ENCODE measurements around the gene RAMP3.

The RAMP3 gene

GRCh38 chr7:45199506-45199905 lies 41.9 kb downstream of the RAMP3 start:
- TF ChIP-seq REST (IDR thresholded peaks at IDR 0.05; ENCODE audit: insufficient read depth in 1 of 2, low read depth in 2 of 2, low read length in 2 of 2) (no peak), TAF1 (IDR thresholded peaks at IDR 0.05; ENCODE audit: borderline replicate concordance, insufficient read depth, low read length) (no peak), SIN3A (IDR thresholded peaks at IDR 0.05; ENCODE audit: borderline replicate concordance, insufficient read depth, low read length) (no peak), FOXP2 (optimal IDR thresholded peaks at IDR 0.05; ENCODE audit: borderline replicate concordance, extremely low read depth, extremely low read length, insufficient read depth) (no peak), POLR2AphosphoS5 (IDR thresholded peaks at IDR 0.05; ENCODE audit: low read depth, low read length) (no peak)

- TF ChIP-seq REST (IDR thresholded peaks at IDR 0.05; ENCODE audit: insufficient read depth in 1 of 2, low read depth in 2 of 2, low read length in 2 of 2) = no peak
- TF ChIP-seq POLR2AphosphoS5 (IDR thresholded peaks at IDR 0.05; ENCODE audit: low read depth, low read length) = no peak
- TF ChIP-seq FOXP2 (optimal IDR thresholded peaks at IDR 0.05; ENCODE audit: borderline replicate concordance, extremely low read depth, extremely low read length, insufficient read depth) = no peak
- TF ChIP-seq SIN3A (IDR thresholded peaks at IDR 0.05; ENCODE audit: borderline replicate concordance, insufficient read depth, low read length) = no peak
- no peak for TF ChIP-seq TAF1 (IDR thresholded peaks at IDR 0.05; ENCODE audit: borderline replicate concordance, insufficient read depth, low read length)
These were observed 45.0 kb downstream of the RAMP3 start for GRCh38 chr7:45202625-45203024.

- TF ChIP-seq POLR2AphosphoS5 (IDR thresholded peaks at IDR 0.05; ENCODE audit: low read depth, low read length) (no peak), FOXP2 (optimal IDR thresholded peaks at IDR 0.05; ENCODE audit: borderline replicate concordance, extremely low read depth, extremely low read length, insufficient read depth) (no peak), TAF1 (IDR thresholded peaks at IDR 0.05; ENCODE audit: borderline replicate concordance, insufficient read depth, low read length) (no peak), REST (IDR thresholded peaks at IDR 0.05; ENCODE audit: insufficient read depth in 1 of 2, low read depth in 2 of 2, low read length in 2 of 2) (no peak), SIN3A (IDR thresholded peaks at IDR 0.05; ENCODE audit: borderline replicate concordance, insufficient read depth, low read length) (no peak)
These were observed 45.4 kb downstream of the RAMP3 start for GRCh38 chr7:45203036-45203435.

GRCh38 chr7:45203459-45203858 lies 45.9 kb downstream of the RAMP3 start:
- no peak for TF ChIP-seq FOXP2 (optimal IDR thresholded peaks at IDR 0.05; ENCODE audit: borderline replicate concordance, extremely low read depth, extremely low read length, insufficient read depth)
- no peak for TF ChIP-seq REST (IDR thresholded peaks at IDR 0.05; ENCODE audit: insufficient read depth in 1 of 2, low read depth in 2 of 2, low read length in 2 of 2)
- no peak for TF ChIP-seq TAF1 (IDR thresholded peaks at IDR 0.05; ENCODE audit: borderline replicate concordance, insufficient read depth, low read length)
- TF ChIP-seq SIN3A (IDR thresholded peaks at IDR 0.05; ENCODE audit: borderline replicate concordance, insufficient read depth, low read length) = no peak
- no peak for TF ChIP-seq POLR2AphosphoS5 (IDR thresholded peaks at IDR 0.05; ENCODE audit: low read depth, low read length)

- TF ChIP-seq REST (IDR thresholded peaks at IDR 0.05; ENCODE audit: insufficient read depth in 1 of 2, low read depth in 2 of 2, low read length in 2 of 2) = no peak
- no peak for TF ChIP-seq POLR2AphosphoS5 (IDR thresholded peaks at IDR 0.05; ENCODE audit: low read depth, low read length)
- TF ChIP-seq TAF1 (IDR thresholded peaks at IDR 0.05; ENCODE audit: borderline replicate concordance, insufficient read depth, low read length) = no peak
- no peak for TF ChIP-seq FOXP2 (optimal IDR thresholded peaks at IDR 0.05; ENCODE audit: borderline replicate concordance, extremely low read depth, extremely low read length, insufficient read depth)
- TF ChIP-seq SIN3A (IDR thresholded peaks at IDR 0.05; ENCODE audit: borderline replicate concordance, insufficient read depth, low read length) = no peak
These were observed 46.4 kb downstream of the RAMP3 start for GRCh38 chr7:45203936-45204445.

Measured in PFSK-1 (cell line).